ENCODE measurements around the gene NDNF.

GRCh38 chr4:121077496-121077895, 5.2 kb upstream of the NDNF start:
- TF ChIP-seq ESRRA (IDR thresholded peaks at IDR 0.05; ENCODE audit: borderline replicate concordance, low read depth) (no peak), MAFK (IDR thresholded peaks at IDR 0.05; ENCODE audit: low read length) (no peak), RBM25 (IDR thresholded peaks at IDR 0.05; ENCODE audit: low read depth, low read length, severe bottlenecking) (no peak)

Data from K562 (cell line).